ENCODE data around the gene SLC5A10.
"Not testable (repeated sequence)": the region's sequence is repeated elsewhere in the genome, so short reads cannot be mapped to it uniquely, and the experiment has no call there.

SLC5A10 gene

DNA sequence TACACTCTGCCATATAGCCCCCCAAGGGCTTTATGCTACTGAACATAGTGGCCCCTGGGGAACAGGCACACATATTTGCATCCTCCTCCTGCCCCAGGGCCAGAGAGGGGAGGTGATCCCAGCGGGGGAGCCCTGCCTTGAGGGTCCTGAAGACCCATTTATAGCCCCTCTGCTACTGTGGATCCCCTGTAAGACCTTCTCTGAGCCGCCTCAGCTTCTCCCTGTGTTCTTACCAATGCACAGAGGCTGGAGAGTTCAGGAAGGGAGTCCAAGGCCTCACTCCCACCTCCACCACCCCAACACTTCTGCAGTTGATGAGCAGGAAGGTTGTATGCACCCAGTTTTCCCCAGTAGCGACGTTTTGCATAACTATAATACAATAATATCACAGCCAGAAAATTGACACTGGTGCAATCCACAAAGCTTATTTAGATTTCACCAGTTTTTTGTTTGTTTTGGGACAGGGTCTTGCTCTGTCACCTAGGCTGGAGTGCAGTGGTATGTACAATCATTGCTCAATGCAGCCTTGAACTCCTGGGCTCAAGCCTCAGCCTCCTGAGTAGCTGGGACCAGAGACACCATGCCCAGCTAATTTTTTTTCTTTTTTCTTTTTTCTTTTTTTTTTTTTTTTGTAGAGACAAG lies 53.9 kb downstream of the SLC5A10 start:
- no peak for DNase-seq

DNA sequence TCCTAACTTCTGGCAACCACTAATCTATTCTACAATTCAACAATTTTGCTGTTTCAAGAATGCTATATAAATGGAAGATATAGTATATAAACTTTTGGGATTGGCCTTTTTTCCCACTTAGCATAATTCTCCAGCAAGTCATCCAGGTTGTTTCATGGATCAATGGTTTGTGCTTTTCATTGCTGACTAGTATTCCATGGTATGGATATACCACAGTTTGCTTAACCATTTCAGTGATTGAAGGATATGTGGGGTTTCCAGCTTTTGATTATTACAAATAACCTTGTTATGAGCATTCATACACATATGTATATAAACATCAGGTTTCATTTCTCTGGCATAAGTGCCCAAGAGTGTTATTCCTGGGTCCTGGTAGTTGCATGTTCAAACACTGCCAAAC lies 54.7 kb downstream of the SLC5A10 start:
- DNase-seq: no peak

DNA sequence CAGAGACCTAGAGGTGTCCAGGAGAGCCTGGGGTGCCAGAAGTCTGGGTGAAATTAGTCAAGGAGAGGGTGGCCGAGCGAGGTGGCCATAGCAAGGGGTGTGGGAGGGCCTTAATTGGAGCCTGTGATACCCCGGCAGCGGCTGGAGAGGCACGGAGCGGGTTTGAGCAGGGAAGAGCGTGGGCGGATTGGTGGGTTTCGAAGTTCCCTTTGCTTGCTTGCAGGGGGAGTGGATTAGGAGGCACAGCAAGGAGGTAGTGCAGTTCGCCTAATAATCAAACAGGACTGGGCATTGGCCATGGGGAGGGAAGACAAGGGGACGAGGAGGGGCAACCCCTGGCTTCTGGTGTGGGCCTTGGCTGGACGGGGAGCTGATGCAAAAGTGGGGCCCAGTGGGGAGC lies 58.0 kb downstream of the SLC5A10 start:
- DNase-seq: no peak

- DNase-seq: no peak
Measured at GRCh38 chr17:19010729-19011505, 59.0 kb downstream of the SLC5A10 start.

- DNase-seq: no peak
Measured at GRCh38 chr17:19011581-19011980, 59.6 kb downstream of the SLC5A10 start.

GRCh38 chr17:19012171-19013080 lies 60.5 kb downstream of the SLC5A10 start:
- no peak for DNase-seq

- no peak for DNase-seq
Measured at GRCh38 chr17:19013226-19013625, 61.3 kb downstream of the SLC5A10 start.

GRCh38 chr17:19013806-19014627 lies 62.1 kb downstream of the SLC5A10 start:
- no peak for DNase-seq

DNA sequence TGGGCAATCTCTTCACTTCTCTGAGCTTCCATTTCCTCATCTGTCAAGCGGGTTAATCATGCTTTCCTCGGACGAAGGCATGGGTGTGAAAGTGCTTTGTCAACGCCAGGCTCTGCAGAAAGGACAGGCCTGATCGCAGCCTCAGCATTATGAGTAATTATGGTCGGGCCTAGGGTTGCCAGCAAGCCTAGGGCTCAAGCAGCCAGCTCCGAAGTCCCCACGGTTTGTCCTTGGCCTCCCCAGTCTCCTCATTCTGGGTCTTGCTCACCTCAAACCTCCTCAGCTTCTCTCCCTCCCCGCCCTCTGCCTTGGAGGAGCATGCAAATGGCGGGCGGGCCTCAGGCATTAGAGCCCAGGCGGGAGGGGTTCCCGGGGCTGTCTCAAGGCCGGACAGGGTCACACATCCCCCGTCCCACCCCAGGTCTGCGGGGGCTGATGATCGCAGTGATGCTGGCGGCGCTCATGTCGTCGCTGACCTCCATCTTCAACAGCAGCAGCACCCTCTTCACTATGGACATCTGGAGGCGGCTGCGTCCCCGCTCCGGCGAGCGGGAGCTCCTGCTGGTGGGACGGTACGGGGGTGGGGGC lies 62.8 kb downstream of the SLC5A10 start:
- DNase-seq: no peak

DNA sequence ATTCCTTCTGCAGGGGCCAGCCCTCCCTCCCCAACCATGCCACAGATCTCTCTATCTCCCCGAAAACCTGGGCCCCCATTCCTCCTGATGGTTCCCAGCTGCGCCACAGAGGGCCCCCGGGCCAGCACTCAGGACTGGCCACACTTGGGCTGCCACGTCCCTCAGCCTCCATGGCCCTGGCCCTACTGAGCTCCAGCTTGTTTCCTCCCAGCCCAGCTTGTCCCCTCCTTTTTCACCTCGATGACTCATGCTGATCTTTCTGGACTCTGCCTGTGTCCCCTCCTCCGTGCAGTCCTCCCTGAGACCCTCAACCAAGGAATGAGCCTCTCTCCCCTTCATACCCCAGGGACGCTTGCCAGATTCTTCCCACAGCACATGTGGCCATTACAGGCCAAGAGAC lies 63.5 kb downstream of the SLC5A10 start:
- DNase-seq: no peak

DNA sequence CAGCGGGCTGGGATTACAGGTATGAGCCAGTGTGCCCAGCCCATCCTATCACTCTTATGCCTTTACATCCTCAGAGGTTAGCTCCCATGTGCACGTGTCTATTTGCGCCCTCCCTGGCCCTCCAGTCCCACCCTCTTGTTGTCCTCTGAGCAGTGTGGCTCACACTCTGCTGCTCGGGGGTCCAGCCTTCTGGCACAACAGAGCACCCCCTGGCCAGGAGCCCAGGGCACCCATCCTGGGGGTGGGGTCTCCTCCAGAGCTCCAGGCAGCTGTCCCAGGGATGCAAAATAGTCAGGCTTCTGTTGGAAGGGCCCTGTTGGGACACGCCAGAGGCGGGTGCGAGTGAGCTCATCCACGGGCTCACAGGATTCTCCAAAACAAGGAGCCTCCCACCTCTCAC lies 64.3 kb downstream of the SLC5A10 start:
- DNase-seq: no peak

DNA sequence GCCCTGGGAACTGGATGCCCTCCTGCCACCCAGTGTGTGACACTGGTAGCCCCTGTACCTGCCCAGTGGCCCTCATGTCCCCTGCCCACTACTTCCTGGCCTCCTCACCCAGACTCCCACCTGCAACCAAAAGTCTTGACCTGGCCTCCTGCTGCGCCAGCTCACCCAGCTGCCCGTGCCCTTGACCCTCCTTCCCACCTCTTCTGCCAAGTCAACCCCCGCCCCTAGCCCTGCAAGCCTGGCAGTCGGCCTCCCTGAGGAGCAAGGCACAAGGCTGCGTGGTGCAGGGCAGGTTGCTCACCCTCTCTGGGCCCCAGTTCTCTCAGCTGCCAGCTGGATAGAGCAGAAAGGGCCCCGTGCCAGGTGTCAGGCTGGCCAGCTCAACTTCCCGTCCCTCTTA lies 64.9 kb downstream of the SLC5A10 start:
- no peak for DNase-seq

GRCh38 chr17:19017401-19017800 lies 65.4 kb downstream of the SLC5A10 start:
- DNase-seq: no peak

DNA sequence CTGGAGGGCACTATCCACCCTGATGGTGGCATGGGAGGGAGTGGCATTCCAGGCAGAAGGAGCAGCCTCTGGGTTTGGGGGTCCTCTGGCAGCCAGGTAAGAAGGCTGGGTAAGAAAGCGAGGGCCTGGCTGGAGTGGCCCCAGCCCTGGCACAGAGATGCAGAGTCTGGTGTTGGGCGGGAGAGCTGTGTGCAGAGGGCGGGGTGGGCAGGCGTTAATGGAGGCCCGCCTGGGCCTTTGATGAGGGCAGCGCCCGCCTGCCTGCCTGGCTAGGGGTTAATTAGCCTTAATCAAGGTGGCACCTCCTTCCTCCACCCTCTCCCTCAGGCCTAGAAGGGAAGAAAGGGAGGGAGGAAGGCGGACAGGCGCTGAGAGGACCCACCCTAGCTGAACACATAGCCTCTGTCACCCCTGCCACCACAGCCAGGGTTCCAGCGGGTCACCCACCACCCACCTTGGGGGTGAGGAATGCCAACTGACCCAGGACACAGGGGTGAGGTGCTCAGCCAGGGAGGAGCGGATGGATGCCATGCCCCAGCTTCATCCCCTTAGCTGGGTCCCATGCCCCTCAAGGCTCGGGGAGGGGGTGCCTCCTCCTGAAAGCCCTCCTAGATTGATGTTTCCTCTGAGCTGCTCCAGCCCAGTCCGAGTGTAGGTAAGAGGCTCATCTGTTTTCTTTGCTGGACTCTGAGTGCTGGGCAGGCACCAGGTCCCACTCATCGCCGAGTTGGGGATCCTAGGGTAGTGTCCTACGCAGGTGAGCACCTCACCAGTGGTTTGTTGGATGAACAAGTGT lies 66.0 kb downstream of the SLC5A10 start:
- DNase-seq: no peak

- DNase-seq: no peak
Measured at GRCh38 chr17:19018600-19018950, 66.6 kb downstream of the SLC5A10 start.

- no peak for DNase-seq
Measured at GRCh38 chr17:19019041-19019941, 67.3 kb downstream of the SLC5A10 start.

DNA sequence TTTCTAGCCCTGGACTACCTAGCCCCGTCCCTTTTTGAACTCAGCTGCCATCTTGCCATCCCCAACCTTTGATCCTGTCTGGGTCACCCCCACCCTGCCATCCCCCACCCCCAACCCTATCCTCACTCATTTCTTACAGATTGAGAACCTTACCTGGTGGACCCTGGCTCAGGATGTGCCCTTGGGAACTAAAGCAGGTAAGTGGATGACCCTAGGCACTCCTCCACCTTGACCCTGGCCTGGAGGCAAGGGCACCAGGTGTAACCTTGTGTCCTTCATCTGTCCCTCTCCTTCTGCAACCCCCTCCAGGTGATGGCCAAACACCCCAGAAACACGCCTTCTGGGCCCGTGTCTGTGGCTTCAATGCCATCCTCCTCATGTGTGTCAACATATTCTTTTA lies 68.1 kb downstream of the SLC5A10 start:
- no peak for DNase-seq

- not testable (repeated sequence) for DNase-seq
Measured at GRCh38 chr17:19021011-19021621, 69.2 kb downstream of the SLC5A10 start.

GRCh38 chr17:19021622-19022083 lies 69.7 kb downstream of the SLC5A10 start:
- DNase-seq: no peak

DNA sequence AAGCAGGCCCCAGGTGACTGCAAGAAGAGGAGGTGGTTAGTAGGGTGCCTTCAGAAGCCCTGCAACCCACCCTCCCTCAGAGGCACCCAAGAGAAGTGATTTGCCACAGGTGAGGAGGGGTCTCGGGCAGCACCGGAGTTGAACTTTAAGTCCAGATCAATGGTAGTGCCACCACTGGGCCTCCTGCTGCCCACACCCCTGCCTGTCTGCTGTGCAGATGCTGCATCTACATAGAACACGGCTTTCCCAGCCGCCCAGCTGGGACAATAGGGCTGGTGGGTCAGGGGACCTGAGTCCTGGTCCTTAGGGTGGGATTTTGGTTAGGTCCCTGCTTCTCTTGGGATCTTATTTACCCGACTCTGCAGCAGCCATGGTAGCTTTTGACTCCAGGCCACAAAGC lies 70.2 kb downstream of the SLC5A10 start:
- no peak for DNase-seq

All from SIG-M5 (cell line).